GM12878 (cell line): ENCODE data around the gene SYT1. TPM values are rescaled to one million over a fixed set of nuclear protein-coding genes. Genes with fewer than 3 reads are reported as not detected.

ENCODE experiments used
- ATAC-seq: fragments of 200-7000 bp; cut with Tn5 transposase; 3 replicates; pipeline ENCODE4 v1.9.1; 2020; ENCODE audit warnings: mild to moderate bottlenecking, moderate library complexity
- BruUV-seq: library from RNA; stranded (reverse); fragments of 400-500 nt; replicated peaks from 2 replicates; lab custom pipeline; 2021; lab: Mats Ljungman, UMichigan
- CTCF ChIA-PET: fragments of 300-600 bp; sonication (Branson Sonifier 250); formaldehyde crosslinking; extraction: SDS; loops from one replicate; lab custom pipeline; 2021; ENCODE audit warnings: inconsistent platforms; lab: Yijun Ruan, JAX
- POLR2A ChIA-PET: fragments of 350-600 bp; formaldehyde crosslinking; extraction: SDS; loops from one replicate; lab custom pipeline; 2021; ENCODE audit warnings: inconsistent platforms; lab: Charles Lee
- RAD21 ChIA-PET: fragments of 300-600 bp; sonication (Branson Sonifier 250); formaldehyde crosslinking; loops from one replicate; lab custom pipeline; 2023; ENCODE audit warnings: antibody characterized with exemption; ENCODE audit not compliant: unreplicated experiment; lab: Charles Lee
- SMC1A ChIA-PET: fragments of 300-600 bp; sonication (Branson Sonifier 250); formaldehyde crosslinking; loops from one replicate; lab custom pipeline; 2023; ENCODE audit not compliant: unreplicated experiment, uncharacterized antibody; lab: Charles Lee
- DNase-seq: peaks from one replicate; pipeline ENCODE4 v3.0.0-alpha.2; 2011; ENCODE audit warnings: low read depth, low spot score
- FAIRE-seq: peaks from 3 replicates; lab custom pipeline; 2011; peaks lifted over from hg19 to GRCh38; lab: Jason Lieb, UNC
- H2AFZ ChIP-seq: 2 replicates; pipeline ENCODE4 v1.6.0; 2011; ENCODE audit warnings: low read depth, low read length, control low read depth; ENCODE audit not compliant: control insufficient read depth
- H3K27ac ChIP-seq: 2 replicates; pipeline ENCODE4 v1.5.1; 2011; ENCODE audit warnings: control low read depth; ENCODE audit not compliant: control insufficient read depth, insufficient read depth
- H3K27me3 ChIP-seq, 2 experiments: replicated peaks in 1 of 2; 2 replicates each; pipeline versions ENCODE4 v1.6.0 to v1.6.1; 2011; ENCODE audit warnings: low read length in 1 of 2; ENCODE audit not compliant: control insufficient read depth in 2 of 2, insufficient read depth in 2 of 2
- H3K36me3 ChIP-seq, 2 experiments: 2 replicates each; pipeline ENCODE4 v1.5.1; 2011; ENCODE audit warnings: low read length in 1 of 2; ENCODE audit not compliant: control insufficient read depth in 2 of 2, insufficient read depth in 2 of 2
- H3K4me1 ChIP-seq: 2 replicates; pipeline ENCODE4 v1.6.1; 2011; ENCODE audit warnings: mild to moderate bottlenecking, low read length, moderate library complexity, mixed read lengths; ENCODE audit not compliant: control insufficient read depth, insufficient read depth
- H3K4me2 ChIP-seq: 2 replicates; pipeline ENCODE4 v1.6.0; 2011; ENCODE audit warnings: control low read depth; ENCODE audit not compliant: control insufficient read depth, insufficient read depth
- H3K4me3 ChIP-seq: fragments of 200-600 bp; sonication (generic); 2 replicates; pipeline ENCODE4 v1.5.1; 2016
- H3K79me2 ChIP-seq: 2 replicates; pipeline ENCODE4 v1.6.0; 2011; ENCODE audit warnings: low read length; ENCODE audit not compliant: control insufficient read depth, insufficient read depth
- H3K9ac ChIP-seq: 2 replicates; pipeline ENCODE4 v1.8.0; 2011; ENCODE audit warnings: low read length, control low read depth, mixed read lengths; ENCODE audit not compliant: control insufficient read depth, insufficient read depth
- H3K9me3 ChIP-seq: replicated peaks from 3 replicates; pipeline ENCODE4 v1.5.1; 2011; ENCODE audit warnings: mild to moderate bottlenecking, low read length; ENCODE audit not compliant: control insufficient read depth, insufficient read depth
- H4K20me1 ChIP-seq: 2 replicates; pipeline ENCODE4 v1.6.0; 2011; ENCODE audit not compliant: control insufficient read depth, insufficient read depth
- BMI1 ChIP-seq: fragments of 450-650 bp; IDR thresholded peaks from 2 replicates; pipeline ENCODE4 v1.6.1; 2016; ENCODE audit warnings: mild to moderate bottlenecking, moderate library complexity, borderline replicate concordance
- CEBPB ChIP-seq, 2 experiments: fragments of 150-350 bp in 1 of 2; IDR thresholded peaks; 2 replicates each; pipeline ENCODE4 v1.6.1; 2012 to 2014; ENCODE audit warnings: low read depth in 2 of 2, low read length in 2 of 2, borderline replicate concordance in 1 of 2, inconsistent platforms in 1 of 2
- CREM ChIP-seq: IDR thresholded peaks from 2 replicates; pipeline ENCODE4 v1.6.1; 2014; ENCODE audit warnings: antibody characterized with exemption, low read depth
- FOXK2 ChIP-seq: fragments of 450-650 bp; IDR thresholded peaks from 2 replicates; pipeline ENCODE4 v1.6.1; 2017; ENCODE audit warnings: mild to moderate bottlenecking, moderate library complexity
- GABPA ChIP-seq: IDR thresholded peaks from 2 replicates; pipeline ENCODE4 v1.6.1; 2014; ENCODE audit warnings: antibody characterized with exemption, low read depth, mild to moderate bottlenecking, inconsistent platforms
- NBN ChIP-seq: fragments of 450-650 bp; IDR thresholded peaks from 2 replicates; pipeline ENCODE4 v1.6.1; 2016
- NFYA ChIP-seq: IDR thresholded peaks from 2 replicates; pipeline ENCODE4 v1.6.1; 2011; ENCODE audit warnings: low read depth, mild to moderate bottlenecking, low read length, improper control_type of control experiment, borderline replicate concordance
- NR2C1 ChIP-seq: fragments of 450-650 bp; IDR thresholded peaks from 2 replicates; pipeline ENCODE4 v1.6.1; 2017; ENCODE audit warnings: antibody characterized with exemption, mild to moderate bottlenecking, moderate library complexity
- NR2C2 ChIP-seq: IDR thresholded peaks from 2 replicates; pipeline ENCODE4 v1.6.1; 2011; ENCODE audit warnings: borderline replicate concordance, low read depth; ENCODE audit not compliant: control insufficient read depth, insufficient read length
- POLR2AphosphoS2 ChIP-seq: IDR thresholded peaks from 2 replicates; pipeline ENCODE4 v1.6.1; 2011; ENCODE audit warnings: low read depth, mild to moderate bottlenecking, low read length, improper control_type of control experiment, moderate library complexity
- RCOR1 ChIP-seq: conservative IDR thresholded peaks from 2 replicates; pipeline ENCODE4 v1.6.1; 2012; ENCODE audit warnings: low read depth, low read length, improper control_type of control experiment
- SMAD1 ChIP-seq: fragments of 450-650 bp; IDR thresholded peaks from 2 replicates; pipeline ENCODE4 v1.6.1; 2018; ENCODE audit warnings: mild to moderate bottlenecking, low read depth; ENCODE audit not compliant: partially characterized antibody
- SUZ12 ChIP-seq: fragments of 200-600 bp; sonication (generic); IDR thresholded peaks from one replicate; pipeline ENCODE4 v1.6.1; 2018; ENCODE audit warnings: antibody characterized with exemption, mild to moderate bottlenecking; ENCODE audit not compliant: unreplicated experiment
- ZNF217 ChIP-seq: fragments of 450-650 bp; IDR thresholded peaks from 2 replicates; pipeline ENCODE4 v1.6.1; 2017; ENCODE audit warnings: antibody characterized with exemption, mild to moderate bottlenecking
- WGBS: methylation state at CpG from one replicate; pipeline ENCODE4 v1.1.6; 2016; ENCODE audit warnings: low lambda C conversion rate; ENCODE audit not compliant: insufficient replicate concordance, insufficient coverage; ENCODE audit errors: missing lambda C conversion rate; 5-methylcytosine and 5-hydroxymethylcytosine counted together
- in situ Hi-C: fragments of 300-500 bp; cut with MboI; formaldehyde crosslinking; loops from 9 replicates; pipeline ENCODE4 v1.14.3; 2018; ENCODE audit warnings: mixed read lengths
- intact Hi-C: fragments of 100-400 bp; cut with micrococcal nuclease; formaldehyde crosslinking; loops from one replicate; pipeline ENCODE4 v1.14.2; 2022; ENCODE audit not compliant: unreplicated experiment
- polyA plus RNA-seq, 11 experiments: library from polyadenylated mRNA; depleted of rRNA in 4 of 11; unstranded in 6 of 11; stranded (reverse) in 5 of 11; fragments of >200 nt; fragmentation: Nextera tagmentation in 4 of 11; fragmentation: Illumina TruSeq in 1 of 11; extraction: Ambion mirVana in 4 of 11; extraction: Trizol in 1 of 11; gene quantifications; 1 replicate in 1 of 11; 2 replicates in 10 of 11; pipeline versions ENCODE4 v1.2.1 to v1.2.3, GENCODE V29; 2011 to 2016; ENCODE audit warnings: inconsistent platforms in 2 of 11, missing spikeins in 2 of 11, low read depth in 1 of 11
- total RNA-seq, 4 experiments: library from RNA; depleted of rRNA in 3 of 4; stranded (reverse); fragments of >200 nt in 3 of 4; fragmentation: Illumina TruSeq in 1 of 4; extraction: Trizol in 1 of 4; gene quantifications; 2 replicates each; pipeline versions ENCODE4 v1.2.1 to v1.2.3, GENCODE V29; 2013 to 2021
- TF ChIP-seq, protein P1 (sequence below): fragments of 450-650 bp; IDR thresholded peaks from 2 replicates; pipeline ENCODE4 v1.6.1; 2017; ENCODE audit warnings: mild to moderate bottlenecking, moderate library complexity
- TF ChIP-seq, protein P2 (sequence below): IDR thresholded peaks from 2 replicates; pipeline ENCODE4 v1.6.1; 2012; ENCODE audit warnings: mild to moderate bottlenecking, low read depth, low read length

Gene SYT1
- total and polyA plus RNA-seq, 10 of the 15 experiments (the other 5 are each of a cell fraction or from before 2014, with no cell fraction given), result 0.10 to 0.28 TPM; not detected in 8

DNA sequence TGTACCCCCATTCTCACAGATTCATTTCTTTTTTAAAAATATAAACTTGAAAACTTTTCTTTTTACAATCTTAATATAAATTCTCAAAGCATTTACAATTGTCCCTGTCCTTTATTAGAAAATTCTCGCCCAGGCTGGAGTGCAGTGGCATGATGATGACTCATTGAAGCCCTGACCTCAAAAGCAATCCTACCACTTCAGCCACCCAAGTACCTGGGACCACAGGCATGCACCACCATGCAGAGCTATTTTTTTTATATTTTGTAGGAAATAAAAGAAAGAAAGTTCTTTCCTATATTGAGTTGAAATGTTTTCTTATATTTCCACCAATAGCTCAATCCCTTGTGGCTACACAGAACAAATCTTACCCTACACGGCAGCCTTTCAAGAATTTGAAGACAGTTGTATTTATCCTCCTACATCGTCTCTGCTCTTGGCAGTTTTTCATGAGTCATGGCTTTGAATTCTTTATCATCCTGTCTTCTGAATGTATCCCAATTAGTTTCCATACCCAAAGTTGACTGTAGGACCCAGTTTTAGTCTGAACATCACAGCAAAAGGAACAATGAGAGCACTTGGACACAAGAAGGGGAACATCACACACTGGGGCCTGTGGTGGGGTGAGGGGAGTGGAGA, 52.4 kb downstream of the SYT1 start:
- BruUV-seq, result no TSS peak
- H3K79me2 ChIP-seq, result no peaks in the 10 kb centered on the region
- in situ Hi-C loops (no loop called here), intact Hi-C loops (no loop called here)
- no peak overlapping the region for H3K4me2 ChIP-seq
- ATAC-seq (no peak), DNase-seq (no peak), FAIRE-seq (no peak)
- H2AFZ ChIP-seq, result no peak overlapping the region
- WGBS, result 44% methylated on average over 3 of the region's 3 CpGs
- no peaks in the 10 kb centered on the region for H3K4me1 ChIP-seq
- ChIA-PET POLR2A (no interaction called here), RAD21 (no interaction called here), SMC1A (no interaction called here), CTCF (interaction anchor here (1.6 kb wide), 1 partner anchor 10 kb away, joined by 4 read pairs; no protein-coding TSS in a partner anchor)
- no peaks in the 10 kb centered on the region for H3K36me3 ChIP-seq
- H3K9ac ChIP-seq, result no peak overlapping the region
- no peaks in the 10 kb centered on the region; a peak in 1 of 4 replicates for H3K27me3 ChIP-seq
- H3K27ac ChIP-seq, result no peak overlapping the region
- TF ChIP-seq NFYA, result no peak
- no peak for TF ChIP-seq SUZ12
- TF ChIP-seq GABPA, result no peak
- TF ChIP-seq, protein P1, sequence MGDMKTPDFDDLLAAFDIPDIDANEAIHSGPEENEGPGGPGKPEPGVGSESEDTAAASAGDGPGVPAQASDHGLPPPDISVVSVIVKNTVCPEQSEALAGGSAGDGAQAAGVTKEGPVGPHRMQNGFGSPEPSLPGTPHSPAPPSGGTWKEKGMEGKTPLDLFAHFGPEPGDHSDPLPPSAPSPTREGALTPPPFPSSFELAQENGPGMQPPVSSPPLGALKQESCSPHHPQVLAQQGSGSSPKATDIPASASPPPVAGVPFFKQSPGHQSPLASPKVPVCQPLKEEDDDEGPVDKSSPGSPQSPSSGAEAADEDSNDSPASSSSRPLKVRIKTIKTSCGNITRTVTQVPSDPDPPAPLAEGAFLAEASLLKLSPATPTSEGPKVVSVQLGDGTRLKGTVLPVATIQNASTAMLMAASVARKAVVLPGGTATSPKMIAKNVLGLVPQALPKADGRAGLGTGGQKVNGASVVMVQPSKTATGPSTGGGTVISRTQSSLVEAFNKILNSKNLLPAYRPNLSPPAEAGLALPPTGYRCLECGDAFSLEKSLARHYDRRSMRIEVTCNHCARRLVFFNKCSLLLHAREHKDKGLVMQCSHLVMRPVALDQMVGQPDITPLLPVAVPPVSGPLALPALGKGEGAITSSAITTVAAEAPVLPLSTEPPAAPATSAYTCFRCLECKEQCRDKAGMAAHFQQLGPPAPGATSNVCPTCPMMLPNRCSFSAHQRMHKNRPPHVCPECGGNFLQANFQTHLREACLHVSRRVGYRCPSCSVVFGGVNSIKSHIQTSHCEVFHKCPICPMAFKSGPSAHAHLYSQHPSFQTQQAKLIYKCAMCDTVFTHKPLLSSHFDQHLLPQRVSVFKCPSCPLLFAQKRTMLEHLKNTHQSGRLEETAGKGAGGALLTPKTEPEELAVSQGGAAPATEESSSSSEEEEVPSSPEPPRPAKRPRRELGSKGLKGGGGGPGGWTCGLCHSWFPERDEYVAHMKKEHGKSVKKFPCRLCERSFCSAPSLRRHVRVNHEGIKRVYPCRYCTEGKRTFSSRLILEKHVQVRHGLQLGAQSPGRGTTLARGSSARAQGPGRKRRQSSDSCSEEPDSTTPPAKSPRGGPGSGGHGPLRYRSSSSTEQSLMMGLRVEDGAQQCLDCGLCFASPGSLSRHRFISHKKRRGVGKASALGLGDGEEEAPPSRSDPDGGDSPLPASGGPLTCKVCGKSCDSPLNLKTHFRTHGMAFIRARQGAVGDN, result no peak
- no peak for TF ChIP-seq POLR2AphosphoS2
- no peak for TF ChIP-seq RCOR1
- TF ChIP-seq NBN, result no peak
- TF ChIP-seq BMI1, result no peak
- no peak for TF ChIP-seq CREM
- TF ChIP-seq FOXK2, result no peak
- TF ChIP-seq, protein P2, sequence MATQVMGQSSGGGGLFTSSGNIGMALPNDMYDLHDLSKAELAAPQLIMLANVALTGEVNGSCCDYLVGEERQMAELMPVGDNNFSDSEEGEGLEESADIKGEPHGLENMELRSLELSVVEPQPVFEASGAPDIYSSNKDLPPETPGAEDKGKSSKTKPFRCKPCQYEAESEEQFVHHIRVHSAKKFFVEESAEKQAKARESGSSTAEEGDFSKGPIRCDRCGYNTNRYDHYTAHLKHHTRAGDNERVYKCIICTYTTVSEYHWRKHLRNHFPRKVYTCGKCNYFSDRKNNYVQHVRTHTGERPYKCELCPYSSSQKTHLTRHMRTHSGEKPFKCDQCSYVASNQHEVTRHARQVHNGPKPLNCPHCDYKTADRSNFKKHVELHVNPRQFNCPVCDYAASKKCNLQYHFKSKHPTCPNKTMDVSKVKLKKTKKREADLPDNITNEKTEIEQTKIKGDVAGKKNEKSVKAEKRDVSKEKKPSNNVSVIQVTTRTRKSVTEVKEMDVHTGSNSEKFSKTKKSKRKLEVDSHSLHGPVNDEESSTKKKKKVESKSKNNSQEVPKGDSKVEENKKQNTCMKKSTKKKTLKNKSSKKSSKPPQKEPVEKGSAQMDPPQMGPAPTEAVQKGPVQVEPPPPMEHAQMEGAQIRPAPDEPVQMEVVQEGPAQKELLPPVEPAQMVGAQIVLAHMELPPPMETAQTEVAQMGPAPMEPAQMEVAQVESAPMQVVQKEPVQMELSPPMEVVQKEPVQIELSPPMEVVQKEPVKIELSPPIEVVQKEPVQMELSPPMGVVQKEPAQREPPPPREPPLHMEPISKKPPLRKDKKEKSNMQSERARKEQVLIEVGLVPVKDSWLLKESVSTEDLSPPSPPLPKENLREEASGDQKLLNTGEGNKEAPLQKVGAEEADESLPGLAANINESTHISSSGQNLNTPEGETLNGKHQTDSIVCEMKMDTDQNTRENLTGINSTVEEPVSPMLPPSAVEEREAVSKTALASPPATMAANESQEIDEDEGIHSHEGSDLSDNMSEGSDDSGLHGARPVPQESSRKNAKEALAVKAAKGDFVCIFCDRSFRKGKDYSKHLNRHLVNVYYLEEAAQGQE, result no peak
- no peak for TF ChIP-seq NR2C1
- TF ChIP-seq ZNF217, result no peak
- no peak for TF ChIP-seq CEBPB (IDR thresholded peaks at IDR 0.05; ENCODE audit: borderline replicate concordance in 1 of 2, low read depth in 2 of 2, low read length in 2 of 2)
- no peak for TF ChIP-seq SMAD1
- no peak for TF ChIP-seq NR2C2
- H4K20me1 ChIP-seq, result no peaks in the 10 kb centered on the region
- H3K9me3 ChIP-seq, result no peaks in the 10 kb centered on the region
- H3K4me3 ChIP-seq, result no peak overlapping the region
